ENCODE results near the gene KCNE2.

Gene KCNE2

DNA sequence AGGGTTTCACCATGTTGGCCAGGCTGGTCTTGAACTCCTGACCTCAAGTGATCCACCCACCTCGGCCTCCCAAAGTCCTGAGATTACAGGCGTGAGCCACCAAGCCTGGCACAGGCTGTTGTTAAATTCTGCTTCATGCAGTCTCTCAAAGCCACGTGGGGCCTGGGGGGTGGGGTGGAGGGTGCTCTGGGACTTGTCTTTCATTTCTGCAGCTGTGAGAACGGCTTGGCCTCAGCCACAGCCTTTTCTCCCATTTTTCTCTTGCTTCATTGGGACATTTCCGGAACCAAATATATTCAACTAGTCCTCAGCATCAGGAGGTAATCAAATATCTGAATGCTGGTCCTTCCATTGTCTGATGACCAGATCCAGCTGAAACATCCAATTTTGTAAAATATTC is 27.6 kb upstream of the KCNE2 start:
- no peak overlapping the region for H3K27ac ChIP-seq
- TF ChIP-seq ZFX (IDR thresholded peaks at IDR 0.05), result no peak
- TF ChIP-seq, protein P1, sequence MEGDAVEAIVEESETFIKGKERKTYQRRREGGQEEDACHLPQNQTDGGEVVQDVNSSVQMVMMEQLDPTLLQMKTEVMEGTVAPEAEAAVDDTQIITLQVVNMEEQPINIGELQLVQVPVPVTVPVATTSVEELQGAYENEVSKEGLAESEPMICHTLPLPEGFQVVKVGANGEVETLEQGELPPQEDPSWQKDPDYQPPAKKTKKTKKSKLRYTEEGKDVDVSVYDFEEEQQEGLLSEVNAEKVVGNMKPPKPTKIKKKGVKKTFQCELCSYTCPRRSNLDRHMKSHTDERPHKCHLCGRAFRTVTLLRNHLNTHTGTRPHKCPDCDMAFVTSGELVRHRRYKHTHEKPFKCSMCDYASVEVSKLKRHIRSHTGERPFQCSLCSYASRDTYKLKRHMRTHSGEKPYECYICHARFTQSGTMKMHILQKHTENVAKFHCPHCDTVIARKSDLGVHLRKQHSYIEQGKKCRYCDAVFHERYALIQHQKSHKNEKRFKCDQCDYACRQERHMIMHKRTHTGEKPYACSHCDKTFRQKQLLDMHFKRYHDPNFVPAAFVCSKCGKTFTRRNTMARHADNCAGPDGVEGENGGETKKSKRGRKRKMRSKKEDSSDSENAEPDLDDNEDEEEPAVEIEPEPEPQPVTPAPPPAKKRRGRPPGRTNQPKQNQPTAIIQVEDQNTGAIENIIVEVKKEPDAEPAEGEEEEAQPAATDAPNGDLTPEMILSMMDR (conservative IDR thresholded peaks at IDR 0.05), result no peak

DNA sequence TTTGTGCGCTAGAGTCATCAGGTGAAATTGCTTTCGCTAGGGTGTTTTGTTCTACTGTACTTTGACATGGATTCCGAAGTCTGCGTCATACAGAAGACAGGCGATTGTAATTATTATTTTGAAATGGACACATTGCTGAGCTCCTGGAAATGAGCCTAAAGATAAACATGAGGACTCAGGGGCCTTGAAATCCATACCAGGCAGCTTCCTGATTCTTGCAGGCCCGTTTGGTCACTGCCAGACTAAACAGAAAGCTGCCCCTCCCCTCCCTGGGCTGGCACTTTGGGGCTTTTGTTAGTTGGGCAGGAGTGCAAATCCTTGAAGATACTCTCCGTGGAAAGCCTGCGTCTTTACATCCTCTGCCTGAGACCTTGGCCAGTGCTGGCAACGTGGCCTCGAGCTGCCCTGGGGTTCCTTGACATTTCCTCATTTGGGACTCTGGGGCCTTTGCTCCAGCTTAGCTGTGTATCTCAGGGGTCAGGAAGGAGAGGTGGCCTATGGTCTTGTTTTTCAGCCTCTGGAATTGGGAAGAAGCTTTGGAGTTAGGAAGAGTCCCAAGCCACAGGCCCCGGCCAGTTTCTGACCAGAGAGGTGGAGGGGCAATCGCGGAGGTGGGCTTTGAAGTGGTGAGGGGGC is 26.9 kb upstream of the KCNE2 start:
- no peak overlapping the region for H3K27ac ChIP-seq

DNA sequence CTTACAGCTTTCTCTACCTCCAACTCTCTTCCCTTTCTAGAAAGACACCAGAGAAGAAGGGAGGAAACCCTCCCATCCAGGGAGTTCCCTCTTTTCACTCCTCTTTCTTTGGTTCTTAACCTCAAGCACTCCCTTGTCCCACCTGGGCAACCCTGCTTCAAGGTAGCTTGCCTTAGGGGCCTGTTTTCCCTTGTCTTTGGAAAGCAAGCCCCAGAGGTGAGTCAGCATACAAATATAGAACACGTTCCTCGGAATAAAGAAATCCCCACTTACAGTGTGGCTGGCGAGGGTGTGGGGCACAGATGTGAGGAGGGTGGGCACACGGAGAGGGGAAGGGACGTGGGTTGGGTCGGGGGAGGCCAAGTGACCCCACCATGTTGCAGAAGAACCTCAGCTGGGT is 26.1 kb upstream of the KCNE2 start:
- TF ChIP-seq, protein P1 (conservative IDR thresholded peaks at IDR 0.05), result no peak
- TF ChIP-seq ZFX (IDR thresholded peaks at IDR 0.05), result no peak
- H3K27ac ChIP-seq, result no peak overlapping the region

More for the DNA sequence above, 26.9 kb upstream of the KCNE2 start:
- TF ChIP-seq ZFX (IDR thresholded peaks at IDR 0.05), result no peak
- TF ChIP-seq, protein P1 (conservative IDR thresholded peaks at IDR 0.05), result no peak

DNA sequence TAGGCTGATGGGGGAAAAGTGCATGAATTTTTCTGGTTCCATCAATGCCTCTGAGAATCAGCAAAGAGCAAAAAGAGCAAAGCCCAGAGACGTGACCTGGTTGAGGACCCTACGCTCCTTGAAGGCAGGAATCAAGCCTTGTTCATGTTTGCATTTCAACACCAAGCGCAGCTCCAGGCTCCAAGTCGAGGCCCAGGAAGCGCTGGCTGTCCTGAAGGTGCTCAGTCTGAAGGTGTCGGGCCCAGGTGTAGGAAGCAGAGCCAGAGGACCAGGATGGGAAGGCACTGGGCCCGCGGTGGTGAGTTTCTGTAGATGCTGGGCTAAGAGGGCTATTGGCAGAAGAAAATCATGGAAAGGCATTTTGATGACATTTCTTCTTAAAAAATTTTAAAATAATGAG is 25.6 kb upstream of the KCNE2 start:
- TF ChIP-seq, protein P1 (conservative IDR thresholded peaks at IDR 0.05), result no peak
- TF ChIP-seq ZFX (IDR thresholded peaks at IDR 0.05), result no peak
- H3K27ac ChIP-seq, result no peak overlapping the region

- no peak overlapping the region for H3K27ac ChIP-seq
- TF ChIP-seq, protein P1 (conservative IDR thresholded peaks at IDR 0.05), result no peak
- no peak for TF ChIP-seq ZFX (IDR thresholded peaks at IDR 0.05)
Measured at GRCh38 chr21:34340061-34340460, 23.7 kb upstream of the KCNE2 start.

DNA sequence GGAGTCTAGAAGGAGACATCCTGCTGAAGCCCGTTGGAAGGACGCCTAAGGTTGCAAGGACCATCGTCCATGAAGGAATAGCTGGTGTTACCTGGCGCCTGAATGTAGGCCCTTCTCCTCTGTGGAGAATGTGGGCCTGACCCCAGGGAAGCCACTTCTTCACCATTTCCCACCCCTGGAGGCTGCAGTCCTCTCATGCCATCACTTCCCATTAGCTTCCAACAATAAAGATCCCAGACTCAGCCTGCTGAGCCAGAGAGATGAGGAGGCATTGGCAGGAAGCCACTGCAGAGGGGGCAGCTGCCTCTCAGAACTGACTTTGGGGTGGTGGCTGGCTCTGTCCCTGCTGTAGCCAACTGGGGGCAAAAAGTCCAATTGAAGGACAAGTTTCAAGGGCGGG is 21.3 kb upstream of the KCNE2 start:
- TF ChIP-seq, protein P1 (conservative IDR thresholded peaks at IDR 0.05), result no peak
- TF ChIP-seq ZFX (IDR thresholded peaks at IDR 0.05), result no peak
- no peak overlapping the region for H3K27ac ChIP-seq

GRCh38 chr21:34343347-34343746 is 20.5 kb upstream of the KCNE2 start:
- no peak overlapping the region for H3K27ac ChIP-seq
- TF ChIP-seq, protein P1 (conservative IDR thresholded peaks at IDR 0.05), result no peak
- TF ChIP-seq ZFX (IDR thresholded peaks at IDR 0.05), result no peak
